Esophagus (tissue), 2 donors: ENCODE data around the gene OR6C3. TPM values are rescaled to one million over a fixed set of nuclear protein-coding genes. Genes with fewer than 3 reads are reported as not detected.
"Not testable (repeated sequence)": the region's sequence is repeated elsewhere in the genome, so short reads cannot be mapped to it uniquely, and the experiment has no call there.

ENCODE experiments used
- H3K27ac ChIP-seq, 2 donors: one replicate each; pipeline ENCODE4 v1.5.1; 2013; ENCODE audit warnings: low read depth in 2 of 2, mild to moderate bottlenecking in 2 of 2, inconsistent platforms in 1 of 2, low read length in 1 of 2, moderate library complexity in 1 of 2
- H3K27me3 ChIP-seq, 2 donors: one replicate each; pipeline ENCODE4 v1.6.1; 2013; ENCODE audit warnings: low read length in 2 of 2, control low read depth in 1 of 2, mild to moderate bottlenecking in 1 of 2; ENCODE audit not compliant: insufficient read depth in 2 of 2, control insufficient read depth in 1 of 2
- H3K36me3 ChIP-seq, 2 donors: one replicate each; pipeline ENCODE4 v1.6.1; 2013; ENCODE audit warnings: low read length in 1 of 2; ENCODE audit not compliant: control insufficient read depth in 2 of 2, insufficient read depth in 2 of 2
- H3K4me1 ChIP-seq, 2 donors: one replicate each; pipeline ENCODE4 v1.6.1; 2013; ENCODE audit warnings: low read length in 1 of 2; ENCODE audit not compliant: control insufficient read depth in 2 of 2, insufficient read depth in 2 of 2
- H3K4me3 ChIP-seq, 2 donors: one replicate each; pipeline ENCODE4 v1.5.1; 2013; ENCODE audit warnings: low read length in 2 of 2, mild to moderate bottlenecking in 2 of 2, low read depth in 1 of 2, moderate library complexity in 1 of 2
- H3K9me3 ChIP-seq, 2 donors: one replicate each; pipeline ENCODE4 v1.6.1; 2013; ENCODE audit warnings: mild to moderate bottlenecking in 2 of 2, low read depth in 1 of 2, low read length in 1 of 2, moderate library complexity in 1 of 2; ENCODE audit not compliant: control insufficient read depth in 2 of 2, insufficient read depth in 1 of 2
- WGBS, 2 donors: extraction: QIAGEN DNeasy Blood & Tissue Kit; methylation state at CpG; one replicate each; pipeline ENCODE4 v1.1.7; 2013; 5-methylcytosine and 5-hydroxymethylcytosine counted together
- polyA plus RNA-seq, 2 donors: library from polyadenylated mRNA; stranded (reverse); fragments of 200-250 nt; gene quantifications; one replicate each; pipeline ENCODE4 v1.2.3, GENCODE V29; 2013
- donor health status: healthy with polysubstance abuse.
- donor health status: Bipolar disorder and iron deficiency.

OR6C3 gene
- not detected for polyA plus RNA-seq

DNA sequence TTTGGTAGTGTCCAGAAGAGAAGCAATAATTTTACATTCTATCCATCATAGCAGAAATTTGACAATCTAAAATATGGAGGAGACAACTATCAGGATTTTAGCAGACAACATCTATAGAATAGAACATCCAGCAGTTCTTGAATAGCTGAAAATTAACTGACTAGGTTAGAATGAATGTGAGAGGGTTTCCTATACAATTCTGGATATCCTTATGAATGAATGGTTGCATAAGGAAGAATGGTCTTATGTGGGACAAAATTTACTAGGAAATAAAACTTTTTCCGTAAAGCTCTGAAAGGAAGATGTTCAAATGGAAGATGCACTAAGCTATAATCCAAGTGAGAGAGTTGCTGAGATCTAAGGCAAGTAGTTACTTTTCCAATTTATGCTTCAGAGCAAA is at the start of gene OR6C3:
Gene OR6C3 (plus strand): TSS at position 301 of the 400 bp plus-strand sequence. CDS start 955 bp downstream, outside the sequence.
- Histone ChIP-seq H3K27me3 (no peaks in the 10 kb centered on the region), H3K4me1 (no peaks in the 10 kb centered on the region), H3K4me3 (no peak within 1 kb of the TSS), H3K9me3 (no peaks in the 10 kb centered on the region), H3K36me3 (no peaks in the 10 kb centered on the region), H3K27ac (no peak within 1 kb of the TSS)
- 96 to 100% methylated on average over 1 of the region's 1 CpG for WGBS, 2 donors

- WGBS, 2 donors, result 38 to 48% methylated on average over 2 of the region's 2 CpGs
- no peak overlapping the region for H3K4me3 ChIP-seq
- H3K36me3 ChIP-seq, result no peaks in the 10 kb centered on the region
Observed at GRCh38 chr12:55280991-55281390, 49.6 kb upstream of the OR6C3 start.

GRCh38 chr12:55289999-55290398 is 40.5 kb upstream of the OR6C3 start:
- WGBS, 2 donors, result 46 to 47% methylated on average over 2 of the region's 2 CpGs
- Histone ChIP-seq H3K27ac (no peak overlapping the region), H3K9me3 (no peaks in the 10 kb centered on the region), H3K36me3 (no peaks in the 10 kb centered on the region), H3K4me3 (no peak overlapping the region), H3K4me1 (no peaks in the 10 kb centered on the region), H3K27me3 (no peaks in the 10 kb centered on the region)

More at GRCh38 chr12:55280991-55281390, 49.6 kb upstream of the OR6C3 start:
- Histone ChIP-seq H3K4me1 (no peaks in the 10 kb centered on the region), H3K27me3 (no peaks in the 10 kb centered on the region), H3K9me3 (no peaks in the 10 kb centered on the region), H3K27ac (no peak overlapping the region)

DNA sequence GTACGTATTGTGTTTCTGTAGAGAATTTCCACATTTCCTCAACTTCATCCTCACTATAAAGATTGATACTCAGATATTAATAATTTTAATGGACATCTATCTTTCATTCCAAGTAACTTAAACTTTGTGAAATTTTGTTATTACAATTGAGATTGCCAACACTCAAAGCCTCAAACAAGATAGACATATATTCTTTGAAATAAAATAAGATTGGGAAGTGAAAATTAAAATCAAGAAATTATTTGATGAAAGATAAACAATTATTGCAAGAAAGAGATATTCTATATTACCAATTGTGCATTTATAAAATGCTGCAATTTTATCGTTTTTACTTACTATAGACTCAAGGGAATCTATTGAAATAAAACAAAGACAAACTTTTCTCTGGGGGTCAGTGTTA is 34.1 kb upstream of the OR6C3 start, which contains the start of gene OR6C6:
Gene OR6C6 (minus strand): TSS at position 101 of the 400 bp plus-strand sequence. CDS start 1,337 bp downstream, outside the sequence.
- Histone ChIP-seq H3K4me1 (no peaks in the 10 kb centered on the region), H3K36me3 (no peaks in the 10 kb centered on the region), H3K27me3 (no peaks in the 10 kb centered on the region), H3K27ac (no peak within 1 kb of the TSS), H3K9me3 (no peaks in the 10 kb centered on the region), H3K4me3 (no peak within 1 kb of the TSS)
- WGBS, 2 donors, result 77 to 79% methylated on average over 2 of the region's 2 CpGs

- no peaks in the 10 kb centered on the region for H3K27me3 ChIP-seq
- H3K27ac ChIP-seq, result no peak within 1 kb of the TSS
- no peaks in the 10 kb centered on the region for H3K36me3 ChIP-seq
- no peaks in the 10 kb centered on the region for H3K4me1 ChIP-seq
- 72 to 88% methylated on average over 2 of the region's 2 CpGs for WGBS, 2 donors
- no peak within 1 kb of the TSS for H3K4me3 ChIP-seq
- H3K9me3 ChIP-seq, result no peaks in the 10 kb centered on the region
Observed at GRCh38 chr12:55314043-55314442, 16.5 kb upstream of the OR6C3 start, which contains the start of gene OR6C1. TSS of gene OR6C1 (plus strand) at chr12:55314343. CDS start at chr12:55320600, 6,257 bp downstream.

DNA sequence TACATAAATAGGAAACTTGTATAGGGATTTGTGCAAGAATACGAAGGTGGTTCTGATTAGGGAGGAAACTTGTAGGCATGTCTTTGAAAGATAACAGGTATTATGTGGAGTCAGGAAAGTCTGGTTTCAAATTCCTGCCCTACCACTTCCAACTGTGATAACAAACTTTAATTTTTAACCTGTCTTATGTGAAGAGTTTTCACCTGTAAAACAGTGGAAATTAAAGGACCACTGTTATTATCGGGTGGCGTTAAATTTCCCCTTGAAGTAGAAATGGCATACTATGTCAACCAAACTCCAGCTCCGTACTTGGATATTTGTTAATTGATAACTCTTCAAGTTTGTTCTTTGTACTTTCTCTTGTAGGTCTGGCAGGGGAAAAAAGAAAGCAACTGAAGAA is 10.3 kb upstream of the OR6C3 start:
- no peaks in the 10 kb centered on the region for H3K36me3 ChIP-seq
- H3K27ac ChIP-seq, result no peak overlapping the region
- H3K9me3 ChIP-seq, result no peaks in the 10 kb centered on the region
- 47 to 65% methylated on average over 4 of the region's 4 CpGs for WGBS, 2 donors
- no peak overlapping the region for H3K4me3 ChIP-seq
- H3K27me3 ChIP-seq, result peaks cover 0 to 2% of the 10 kb centered on the region in 2 donors
- H3K4me1 ChIP-seq, result no peaks in the 10 kb centered on the region

DNA sequence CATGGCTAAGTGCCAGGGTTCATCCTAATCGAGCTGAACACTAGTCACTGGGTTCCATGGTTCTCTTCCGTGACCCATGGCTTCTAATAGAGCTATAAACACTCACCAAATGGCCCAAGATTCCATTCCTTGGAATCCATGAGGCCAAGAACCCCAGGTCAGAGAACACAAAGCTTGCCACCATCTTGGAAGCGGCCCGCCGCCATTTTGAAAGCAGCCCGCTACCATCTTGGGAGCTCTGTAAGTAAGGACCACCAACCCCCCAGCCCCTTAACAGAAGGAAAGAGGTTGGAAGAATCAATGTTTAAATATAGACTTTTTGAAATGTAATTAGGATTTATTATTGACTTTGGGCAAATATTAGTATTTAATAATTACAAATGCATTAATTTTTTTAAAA is 4.7 kb upstream of the OR6C3 start:
- not testable (repeated sequence) for H3K27me3 ChIP-seq, H3K4me1 ChIP-seq, H3K36me3 ChIP-seq, H3K4me3 ChIP-seq, H3K27ac ChIP-seq, H3K9me3 ChIP-seq
- 90 to 95% methylated on average over 6 of the region's 6 CpGs for whole genome bisulfite sequencing, 2 donors

GRCh38 chr12:55336002-55336401 is 5.5 kb downstream of the OR6C3 start:
- no peaks in the 10 kb centered on the region for H3K27me3 ChIP-seq
- no peaks in the 10 kb centered on the region for H3K36me3 ChIP-seq
- no peak overlapping the region for H3K27ac ChIP-seq
- H3K4me3 ChIP-seq, result no peak overlapping the region
- no peaks in the 10 kb centered on the region for H3K4me1 ChIP-seq
- H3K9me3 ChIP-seq, result no peaks in the 10 kb centered on the region
- 88 to 90% methylated on average over 10 of the region's 10 CpGs for WGBS, 2 donors

- H3K27ac ChIP-seq, H3K4me3 ChIP-seq, H3K9me3 ChIP-seq, H3K36me3 ChIP-seq, H3K27me3 ChIP-seq, H3K4me1 ChIP-seq: not testable (repeated sequence)
- WGBS, 2 donors, result 59 to 69% methylated on average over 4 of the region's 4 CpGs
Observed at GRCh38 chr12:55355338-55355737, 24.8 kb downstream of the OR6C3 start.

DNA sequence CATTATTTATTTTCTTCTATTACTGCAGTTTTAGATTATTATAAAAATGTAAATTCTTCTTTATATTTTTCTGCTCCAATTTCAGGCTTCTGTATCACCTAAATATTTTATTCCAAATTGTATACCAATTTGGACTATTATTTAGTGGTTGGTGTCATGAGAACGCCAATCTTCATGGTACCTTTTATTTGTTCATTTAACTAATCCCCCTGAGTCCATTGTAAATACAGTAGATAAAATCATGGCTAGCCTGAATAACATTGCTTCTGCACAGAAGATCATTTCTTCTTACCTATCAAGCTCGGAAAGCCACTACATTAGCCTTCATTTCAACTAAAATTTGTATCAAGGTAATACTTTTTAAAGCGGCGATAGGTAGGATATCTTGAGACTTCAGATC is 32.1 kb downstream of the OR6C3 start, which contains the start of gene OR6C75:
Gene OR6C75 (plus strand): TSS at position 301 of the 400 bp plus-strand sequence. CDS start 2,136 bp downstream, outside the sequence.
- no peaks in the 10 kb centered on the region for H3K9me3 ChIP-seq
- no peak within 1 kb of the TSS for H3K27ac ChIP-seq
- no peaks in the 10 kb centered on the region for H3K36me3 ChIP-seq
- 78 to 80% methylated on average over 4 of the region's 4 CpGs for WGBS, 2 donors
- H3K4me1 ChIP-seq, result no peaks in the 10 kb centered on the region
- H3K4me3 ChIP-seq, result no peak within 1 kb of the TSS
- H3K27me3 ChIP-seq, result no peaks in the 10 kb centered on the region
